ENCODE data around the gene GNL2. TPM values are rescaled to one million over a fixed set of nuclear protein-coding genes. Genes with fewer than 3 reads are reported as not detected.

The GNL2 gene
- 44.4 TPM for total RNA-seq

DNA sequence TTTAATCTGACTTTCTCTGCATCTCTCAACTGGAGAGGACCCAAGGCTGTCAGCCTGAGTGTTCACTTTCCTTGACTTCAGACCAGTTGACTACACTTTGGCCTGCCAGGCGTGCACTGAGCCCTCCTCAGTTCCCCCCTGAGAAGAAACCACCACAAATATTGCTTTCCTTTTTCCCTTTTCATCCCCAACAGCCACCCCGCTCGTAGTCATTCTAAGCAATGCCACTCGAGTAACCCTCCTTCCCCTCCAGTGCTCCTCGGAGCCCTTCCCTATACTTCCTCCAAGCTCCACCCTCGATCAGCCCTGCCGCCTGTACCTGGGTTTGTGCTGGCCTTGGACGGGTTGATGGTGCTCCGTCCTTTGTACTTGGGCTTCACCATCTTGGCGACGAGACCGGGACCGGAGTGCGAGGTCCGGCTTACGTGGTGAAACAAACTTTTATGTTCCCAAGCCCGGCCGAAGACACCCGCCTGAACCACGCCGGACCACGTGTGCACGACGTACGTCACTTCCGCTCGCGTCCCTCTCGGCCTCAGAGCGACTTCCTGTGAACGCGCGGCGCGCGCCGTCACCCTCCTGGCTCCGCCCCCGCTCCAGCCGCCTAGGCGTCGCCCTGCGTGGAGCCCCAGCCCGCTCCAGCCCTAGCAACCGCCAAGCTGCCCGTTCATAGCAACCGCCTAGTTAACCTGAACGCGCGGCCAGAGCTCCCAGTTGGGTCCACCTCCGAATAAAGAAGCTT is at the start of gene GNL2:
GNL2 (minus strand) TSS at position 498 of the 742 bp plus-strand sequence; CDS start at position 383, 115 bp downstream.
- FAIRE-seq: no peak
- DNase-seq (ENCODE audit: low spot score in 2 of 2): peak; percentile 92 to 98

- FAIRE-seq (no peak), DNase-seq (ENCODE audit: low spot score in 2 of 2) (no peak)
Measured at GRCh38 chr1:37641059-37641458, 45.3 kb upstream of the GNL2 start.

GRCh38 chr1:37636435-37636834 is 40.7 kb upstream of the GNL2 start:
- FAIRE-seq: no peak
- DNase-seq (ENCODE audit: low spot score in 2 of 2): no peak

GRCh38 chr1:37634992-37635902 is 39.5 kb upstream of the GNL2 start:
- FAIRE-seq (no peak), DNase-seq (ENCODE audit: low spot score in 2 of 2) (no peak)

DNA sequence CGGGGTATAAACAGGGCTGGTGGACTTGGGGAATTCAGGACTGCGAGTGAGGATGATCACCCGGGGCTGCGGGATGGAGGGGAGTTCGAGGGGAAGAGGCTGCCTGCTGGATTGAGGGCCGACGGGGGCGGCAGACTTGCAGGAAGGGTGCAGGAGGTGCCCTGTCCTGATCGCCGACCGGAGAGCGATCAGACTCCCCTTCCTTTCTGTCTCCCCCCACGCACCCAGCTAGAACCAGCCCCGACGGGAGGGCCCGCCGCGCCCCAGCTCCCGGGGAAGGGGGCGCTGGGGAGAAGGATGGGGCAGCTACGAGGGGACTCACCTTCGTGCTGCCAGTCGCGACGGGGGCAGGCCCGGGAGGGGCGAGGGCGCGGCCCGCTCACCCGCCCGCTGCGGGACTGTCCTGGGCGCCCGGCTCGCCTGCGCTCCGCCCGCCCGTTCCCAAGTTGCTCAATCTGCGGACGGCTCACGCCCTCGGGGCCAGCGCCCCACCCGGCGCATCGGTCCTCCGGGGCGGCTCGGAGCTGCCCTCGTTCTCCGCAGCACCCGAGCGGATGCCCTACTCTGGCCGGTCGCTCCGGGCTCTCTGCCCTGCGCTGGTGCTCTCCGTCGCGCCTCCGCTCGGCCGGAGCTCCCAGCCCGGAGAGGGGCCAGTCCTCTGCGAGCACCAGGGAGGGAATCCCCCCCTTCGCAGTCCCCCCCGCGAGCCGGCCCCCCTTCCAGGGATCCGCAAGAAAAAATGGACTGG is 38.7 kb upstream of the GNL2 start, which contains the start of gene RSPO1:
RSPO1 (minus strand) TSS at position 649 of the 748 bp plus-strand sequence. CDS start 5,231 bp downstream, outside the sequence.
- DNase-seq (ENCODE audit: low spot score in 2 of 2) (peak in 1 of 2 donors; percentile 46), FAIRE-seq (no peak)

DNA sequence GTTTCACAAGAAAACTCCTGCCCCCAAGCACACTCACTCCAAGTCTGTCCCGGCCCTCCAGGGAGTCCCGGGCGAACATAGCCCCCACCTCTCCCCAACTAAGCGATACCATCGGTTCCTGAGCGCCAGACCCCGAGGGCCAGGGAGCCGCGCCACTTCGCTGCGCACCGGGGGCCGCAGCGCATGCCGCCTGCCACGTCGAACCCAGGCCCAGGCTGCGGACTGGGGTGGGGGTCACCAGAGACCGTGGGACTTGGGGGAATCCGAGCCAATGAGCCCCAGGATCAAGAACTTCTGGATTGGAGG is 38.2 kb upstream of the GNL2 start:
- no peak for FAIRE-seq
- DNase-seq (ENCODE audit: low spot score in 2 of 2): no peak

- FAIRE-seq (no peak), DNase-seq (ENCODE audit: low spot score in 2 of 2) (no peak)
Measured at GRCh38 chr1:37633040-37633937, 37.6 kb upstream of the GNL2 start.

GRCh38 chr1:37631036-37631435 is 35.3 kb upstream of the GNL2 start:
- FAIRE-seq (no peak), DNase-seq (ENCODE audit: low spot score in 2 of 2) (no peak)

- DNase-seq (ENCODE audit: low spot score in 2 of 2): no peak
Measured at GRCh38 chr1:37630426-37631028, 34.8 kb upstream of the GNL2 start.

DNA sequence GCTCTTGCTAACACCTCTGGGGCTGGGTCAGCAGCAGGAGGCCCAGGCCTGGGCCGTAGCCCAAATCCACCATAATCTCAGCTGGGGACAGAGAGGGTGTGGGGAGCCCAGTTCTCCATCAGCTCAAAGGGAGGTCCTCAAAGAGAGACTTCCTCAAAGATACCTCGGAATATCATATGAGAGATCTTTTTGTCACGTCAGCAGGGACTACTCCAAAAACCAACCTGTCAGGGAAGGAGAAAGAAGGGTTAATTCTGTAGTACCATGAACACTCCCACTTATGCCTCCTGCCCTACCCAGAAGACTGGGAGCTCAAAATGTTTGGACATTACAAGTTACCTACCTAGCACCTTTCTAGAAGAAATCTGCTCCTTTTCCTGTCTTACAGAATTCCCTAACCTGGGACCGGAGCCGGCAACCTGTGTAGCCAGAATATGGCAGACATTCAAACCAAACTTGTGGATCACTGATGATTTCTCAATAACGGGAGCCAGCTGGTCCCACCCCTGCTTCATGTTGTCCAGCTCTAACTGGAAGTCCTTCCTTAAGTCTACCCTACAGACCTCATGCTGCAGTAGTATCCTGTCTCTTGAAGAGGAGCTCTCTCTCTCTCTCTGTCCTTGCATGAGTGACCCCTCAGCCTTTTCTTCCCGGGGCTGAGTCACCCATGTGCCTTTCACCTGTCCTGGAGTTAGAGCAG is 34.1 kb upstream of the GNL2 start:
- FAIRE-seq (no peak), DNase-seq (ENCODE audit: low spot score in 2 of 2) (no peak)

More at GRCh38 chr1:37630426-37631028, 34.8 kb upstream of the GNL2 start:
- FAIRE-seq: no peak

GRCh38 chr1:37629008-37629407 is 33.3 kb upstream of the GNL2 start:
- DNase-seq (ENCODE audit: low spot score in 2 of 2): no peak
- no peak for FAIRE-seq

- FAIRE-seq (no peak), DNase-seq (ENCODE audit: low spot score in 2 of 2) (no peak)
Measured at GRCh38 chr1:37628026-37628556, 32.4 kb upstream of the GNL2 start.

DNA sequence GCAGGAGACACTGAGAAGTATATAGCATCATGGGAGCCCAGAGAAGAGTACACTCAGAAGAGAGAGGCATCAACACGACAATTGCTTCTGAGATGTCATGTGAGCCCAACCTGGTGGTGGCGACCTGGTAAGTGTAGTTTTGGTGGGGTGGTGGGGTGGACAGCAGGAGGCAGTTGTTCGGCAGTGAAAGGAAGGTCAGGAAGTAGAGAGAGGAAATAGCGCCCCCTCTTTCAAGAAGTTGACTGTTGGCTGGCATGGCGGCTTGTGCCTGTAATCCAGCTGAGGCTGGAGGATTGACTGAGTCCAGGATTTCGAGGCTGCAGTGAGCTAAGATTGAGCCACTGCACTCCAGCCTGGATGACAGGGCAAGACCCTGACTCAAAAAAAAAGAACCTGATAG is 26.4 kb upstream of the GNL2 start:
- DNase-seq (ENCODE audit: low spot score in 2 of 2) (no peak), FAIRE-seq (no peak)

GRCh38 chr1:37621326-37621870 is 25.7 kb upstream of the GNL2 start:
- DNase-seq (ENCODE audit: low spot score in 2 of 2): no peak
- FAIRE-seq: no peak

DNA sequence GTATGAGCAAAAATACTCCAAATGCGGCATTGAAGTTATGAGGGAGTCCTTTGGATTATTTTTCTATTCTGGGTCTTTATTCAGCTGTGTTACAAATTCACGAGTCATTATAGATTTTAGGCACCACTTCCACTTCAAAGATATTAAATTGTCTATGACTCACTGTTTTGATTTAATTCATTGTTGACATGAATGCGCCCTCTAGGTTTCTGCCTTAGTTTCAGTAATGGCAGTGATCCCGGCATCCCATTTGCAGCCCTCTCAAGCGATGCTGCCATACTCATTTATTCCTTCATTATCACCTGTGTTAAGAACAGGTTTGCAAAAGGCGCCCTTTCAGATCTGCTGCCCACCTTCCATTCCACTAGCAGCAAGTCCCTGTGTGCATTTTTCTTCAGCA is 25.0 kb upstream of the GNL2 start:
- FAIRE-seq (no peak), DNase-seq (ENCODE audit: low spot score in 2 of 2) (no peak)

- FAIRE-seq: no peak
- DNase-seq (ENCODE audit: low spot score in 2 of 2): no peak
Measured at GRCh38 chr1:37616330-37616729, 20.6 kb upstream of the GNL2 start.

DNA sequence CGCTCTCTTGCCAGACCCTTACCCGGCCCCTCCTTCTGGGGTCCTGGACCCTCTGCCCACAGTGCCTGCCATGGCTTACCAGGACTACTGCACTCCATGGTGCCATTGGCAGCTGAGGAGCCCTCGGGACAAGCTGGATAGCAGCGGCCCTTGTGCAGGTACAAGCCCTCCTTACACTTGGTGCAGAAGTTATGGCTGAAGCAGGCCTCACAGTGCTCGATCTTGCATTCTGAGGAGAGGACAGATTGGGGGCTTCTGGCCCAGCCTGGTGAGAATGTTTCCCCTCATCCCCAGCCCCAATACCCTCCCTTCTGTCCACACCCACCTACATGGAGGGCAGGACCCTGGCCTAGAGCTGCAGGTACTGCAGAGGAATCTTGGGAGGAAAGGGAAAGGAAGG is 18.4 kb upstream of the GNL2 start:
- DNase-seq (ENCODE audit: low spot score in 2 of 2): no peak
- FAIRE-seq: no peak

- FAIRE-seq: no peak
- DNase-seq (ENCODE audit: low spot score in 2 of 2): no peak
Measured at GRCh38 chr1:37612186-37612585, 16.4 kb upstream of the GNL2 start.

Measured in frontal cortex (tissue), 4 donors.